Stimulated activated CD8-positive, alpha-beta memory T cell treated with anti-CD3 and anti-CD28 coated beads, Interleukin-7, amount 100 ng/mL, for 24 hours (primary cell): ENCODE measurements around the gene KCMF1.

ENCODE experiments used
- DNase-seq: peaks from one replicate; pipeline ENCODE4 v3.0.0-alpha.2; 2020; ENCODE audit warnings: low read depth

Gene KCMF1

DNA sequence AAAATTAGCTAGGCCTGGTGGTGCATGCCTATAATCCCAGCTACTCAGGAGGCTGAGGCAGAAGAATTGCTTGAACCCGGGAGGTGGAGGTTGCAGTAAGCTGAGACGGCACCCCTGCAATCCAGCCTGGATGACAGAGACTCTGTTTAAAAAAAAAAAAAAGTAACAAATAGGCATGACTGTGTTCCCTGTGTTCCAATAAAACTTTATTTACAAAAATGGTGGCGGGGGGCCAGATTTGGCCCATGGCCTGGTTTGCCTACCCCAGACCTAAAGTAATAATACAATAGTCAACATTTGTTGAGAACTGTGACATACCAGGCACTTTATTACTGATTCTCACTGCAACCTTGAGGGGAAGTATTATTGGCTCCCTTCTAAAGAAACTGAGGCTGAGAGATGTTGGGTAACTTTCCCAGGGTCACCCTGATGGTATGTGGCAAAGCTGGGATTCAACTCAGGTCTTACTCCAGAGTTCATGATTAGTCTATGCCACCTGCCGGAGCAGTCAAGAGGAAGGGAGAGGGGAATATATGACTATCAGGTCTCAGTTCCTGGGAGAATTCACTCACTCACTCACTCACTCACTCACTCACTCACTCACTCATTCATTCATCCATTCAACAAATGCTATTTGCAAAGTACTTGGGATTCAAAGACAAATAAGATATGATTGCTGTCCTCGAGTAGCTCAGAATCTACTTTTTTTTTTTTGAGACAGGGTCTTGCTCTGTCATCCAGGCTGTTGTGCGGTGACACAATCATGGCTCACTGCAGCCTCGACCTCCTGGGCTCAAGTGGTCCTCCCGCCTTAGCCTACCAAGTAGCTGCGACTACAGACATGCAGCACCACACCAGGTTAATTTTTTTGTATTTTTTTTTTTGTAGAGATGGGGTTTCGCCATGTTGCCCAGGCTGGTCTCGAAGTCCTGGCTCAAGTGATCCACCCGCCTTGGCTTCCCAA is 14.3 kb upstream of the KCMF1 start:
- no peak for DNase-seq

DNA sequence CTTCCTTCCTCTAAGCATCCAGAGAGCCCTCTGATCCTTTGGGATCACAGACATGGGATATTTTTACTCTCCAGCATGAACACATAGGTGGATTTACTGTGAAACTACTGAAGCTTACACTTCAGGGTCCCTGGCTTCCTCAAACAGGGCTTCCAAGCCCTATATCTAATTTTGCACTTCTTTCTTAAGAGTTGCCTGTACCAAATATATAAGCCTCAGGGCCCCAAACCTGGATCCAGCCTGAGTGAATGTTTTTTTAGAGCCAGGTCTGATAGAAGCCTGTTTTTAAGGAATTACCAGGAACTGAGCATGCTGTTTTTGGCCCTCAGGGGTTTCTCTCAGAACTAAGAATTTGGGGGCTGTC is 13.2 kb upstream of the KCMF1 start:
- no peak for DNase-seq

DNA sequence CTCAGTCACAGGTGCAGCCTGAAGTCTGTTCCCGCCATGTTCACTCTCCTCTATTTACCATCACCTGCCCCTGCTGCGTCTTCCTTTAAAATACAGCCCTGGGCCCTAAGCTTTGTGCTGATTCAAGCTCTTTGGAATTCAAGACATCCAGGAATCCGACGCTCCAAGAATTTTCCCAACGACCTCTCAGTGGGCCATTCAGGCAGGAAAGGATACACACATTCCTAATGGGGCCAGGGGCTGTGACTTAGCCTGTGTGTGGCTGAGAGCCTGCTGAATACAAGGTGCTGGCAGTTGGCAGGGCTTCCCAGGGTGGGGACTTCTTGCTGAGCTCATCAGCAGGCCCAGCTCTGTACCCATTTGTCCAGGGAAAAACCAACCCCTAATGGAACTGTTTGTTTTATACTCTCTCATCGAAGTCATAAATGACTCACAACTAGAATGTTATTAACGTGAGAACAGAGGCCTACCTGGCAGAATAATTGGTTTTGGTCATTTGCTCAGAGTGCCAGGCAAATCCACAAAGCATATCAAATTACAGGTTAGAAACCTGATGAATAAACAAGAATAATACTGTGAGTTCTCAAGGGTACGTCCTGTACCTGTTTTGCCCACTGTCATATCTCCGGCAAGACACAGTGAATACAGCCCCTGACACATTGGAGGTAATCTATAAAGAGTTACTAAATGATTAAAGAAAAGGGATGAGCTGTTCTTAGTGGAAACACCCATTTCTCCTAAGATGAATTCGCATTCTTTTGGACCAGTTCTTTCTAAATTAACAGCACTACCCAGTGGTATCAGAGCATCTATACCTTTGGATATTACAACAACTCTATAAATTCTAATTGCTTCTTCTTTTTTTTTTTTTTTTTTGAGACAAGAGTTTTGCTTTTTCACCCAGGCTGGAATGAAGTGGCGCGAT is 12.6 kb upstream of the KCMF1 start:
- no peak for DNase-seq

DNA sequence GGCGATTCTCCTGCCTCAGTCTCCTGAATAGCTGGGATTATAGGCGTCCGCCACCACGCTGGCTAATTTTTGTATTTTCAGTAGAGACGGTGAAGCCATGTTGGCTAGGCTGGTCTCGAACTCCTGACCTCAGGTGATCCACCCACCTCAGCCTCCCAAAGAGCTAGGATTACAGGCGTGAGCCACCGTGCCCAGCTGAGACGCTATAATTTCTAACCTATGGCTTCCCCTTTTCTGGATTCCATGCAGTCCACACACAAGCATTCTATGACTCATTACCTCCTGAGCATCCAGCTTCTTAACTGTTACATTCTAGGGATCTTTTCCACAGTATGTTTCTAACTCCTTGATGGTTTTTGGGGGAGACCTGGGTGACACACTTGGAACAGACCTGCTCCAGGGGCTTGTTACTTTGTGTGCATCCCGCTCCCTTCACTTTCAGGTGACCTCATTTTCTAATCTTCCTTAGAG is 11.8 kb upstream of the KCMF1 start:
- DNase-seq, result no peak

DNA sequence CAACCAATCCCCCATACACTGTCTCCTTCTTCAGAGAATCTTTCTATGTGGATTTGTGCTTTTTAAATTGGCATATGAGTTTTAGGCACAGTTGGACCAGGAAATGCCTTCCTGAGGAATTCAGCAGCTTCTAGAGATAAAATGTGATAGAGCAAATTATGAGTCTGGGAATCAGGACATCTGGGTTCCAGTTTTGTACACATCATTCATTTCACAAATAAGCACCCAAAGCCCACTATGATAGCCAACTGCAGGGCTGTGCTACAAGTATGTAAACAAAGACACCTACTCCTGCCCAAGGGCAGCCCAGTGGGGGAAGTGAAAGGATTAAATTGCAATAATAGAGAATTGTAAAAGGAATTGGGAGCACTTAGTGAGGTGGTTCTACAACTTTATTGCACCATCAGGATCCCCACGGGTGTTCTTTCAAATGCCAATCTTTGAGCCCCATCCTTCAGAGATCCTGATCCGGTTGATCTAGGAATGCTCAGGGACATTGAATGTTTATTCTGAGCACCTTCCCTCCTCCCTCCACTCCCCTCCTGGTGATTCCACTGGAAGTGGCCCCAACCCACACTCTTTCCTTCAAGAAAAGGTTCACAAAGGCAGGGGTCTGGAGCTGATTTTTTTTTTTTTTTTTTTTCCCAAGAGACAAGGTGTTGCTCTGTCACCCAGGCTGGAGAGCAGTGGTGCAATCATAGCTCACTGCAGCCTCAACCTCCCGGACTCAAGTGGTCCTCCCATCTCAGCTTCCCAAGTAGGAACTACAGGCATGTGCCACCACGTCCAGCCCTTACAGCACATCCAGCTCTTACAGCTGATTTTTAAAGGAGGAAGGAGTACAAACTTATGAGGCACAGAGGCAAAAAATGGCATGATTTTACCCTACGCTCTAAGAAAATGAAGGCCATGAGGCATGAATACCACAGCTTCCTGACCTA is 11.1 kb upstream of the KCMF1 start:
- DNase-seq, result no peak

DNA sequence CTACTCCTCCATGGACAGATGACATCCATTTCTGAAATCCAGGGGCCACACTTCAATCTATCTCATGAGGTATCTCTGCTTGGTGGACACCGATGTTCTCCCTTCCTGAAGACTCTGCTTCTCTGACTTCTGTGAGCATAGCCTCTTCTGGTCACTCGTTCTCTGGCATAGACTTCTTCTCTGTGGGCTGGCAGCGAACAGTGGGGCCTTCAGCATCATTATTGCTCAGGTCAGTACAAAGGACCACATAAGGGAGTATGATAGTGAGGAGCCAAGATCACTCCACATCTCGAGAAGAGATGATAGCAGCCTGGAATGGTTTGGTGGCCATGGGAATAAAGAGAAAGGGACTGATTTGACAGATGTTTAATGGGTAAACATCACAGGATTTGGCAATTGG is 8.0 kb upstream of the KCMF1 start:
- no peak for DNase-seq

DNA sequence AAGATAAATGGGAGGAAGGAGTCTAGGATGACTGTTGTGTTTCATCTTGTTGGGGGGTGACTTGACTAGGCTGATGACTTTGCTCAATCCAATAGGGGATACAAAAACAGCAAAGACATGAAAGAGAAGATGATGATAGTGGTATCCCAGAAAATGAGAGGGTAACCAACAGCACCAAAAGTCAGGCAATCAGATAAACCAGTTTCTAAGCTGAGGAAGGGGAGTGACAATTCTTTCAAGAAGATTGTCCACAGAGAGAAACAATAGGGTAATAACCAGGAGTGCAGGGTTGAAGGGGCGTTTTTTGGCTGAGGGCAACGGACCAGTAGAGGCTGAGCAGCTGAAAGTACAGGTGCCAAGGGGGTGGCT is 7.7 kb upstream of the KCMF1 start:
- no peak for DNase-seq

DNA sequence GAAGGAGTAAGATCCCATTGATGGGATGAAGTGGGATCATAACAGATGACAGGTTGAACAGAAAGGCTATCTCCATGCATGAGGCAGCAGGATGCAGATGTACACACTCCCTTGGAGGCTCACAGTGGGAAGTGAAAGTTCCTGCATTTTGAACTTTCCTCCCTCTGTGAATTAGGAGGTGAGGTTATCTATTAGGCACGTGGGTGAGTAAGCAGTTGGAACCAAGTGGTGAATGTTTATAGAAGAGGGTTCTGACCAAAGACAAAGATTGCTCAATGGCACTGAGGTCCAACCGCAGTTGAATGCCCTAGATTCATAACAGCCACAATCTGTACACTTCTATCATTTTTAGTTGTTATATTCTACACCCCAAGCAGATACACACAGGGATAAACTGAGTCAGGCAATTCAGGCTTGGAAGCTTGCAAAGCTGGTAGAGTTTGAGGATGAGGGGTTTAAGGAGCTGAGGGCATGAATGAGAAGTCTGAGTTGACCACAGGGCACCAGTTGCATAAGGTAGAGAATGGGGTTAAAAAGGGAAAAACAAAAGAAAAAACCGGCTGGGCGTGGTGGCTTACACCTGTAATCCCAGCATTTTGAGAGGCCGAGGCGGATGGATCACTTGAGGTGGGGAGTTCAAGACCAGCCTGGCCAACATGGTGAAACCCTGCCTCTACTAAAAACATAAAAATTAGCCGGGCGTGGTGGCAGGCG is 7.1 kb upstream of the KCMF1 start:
- no peak for DNase-seq

DNA sequence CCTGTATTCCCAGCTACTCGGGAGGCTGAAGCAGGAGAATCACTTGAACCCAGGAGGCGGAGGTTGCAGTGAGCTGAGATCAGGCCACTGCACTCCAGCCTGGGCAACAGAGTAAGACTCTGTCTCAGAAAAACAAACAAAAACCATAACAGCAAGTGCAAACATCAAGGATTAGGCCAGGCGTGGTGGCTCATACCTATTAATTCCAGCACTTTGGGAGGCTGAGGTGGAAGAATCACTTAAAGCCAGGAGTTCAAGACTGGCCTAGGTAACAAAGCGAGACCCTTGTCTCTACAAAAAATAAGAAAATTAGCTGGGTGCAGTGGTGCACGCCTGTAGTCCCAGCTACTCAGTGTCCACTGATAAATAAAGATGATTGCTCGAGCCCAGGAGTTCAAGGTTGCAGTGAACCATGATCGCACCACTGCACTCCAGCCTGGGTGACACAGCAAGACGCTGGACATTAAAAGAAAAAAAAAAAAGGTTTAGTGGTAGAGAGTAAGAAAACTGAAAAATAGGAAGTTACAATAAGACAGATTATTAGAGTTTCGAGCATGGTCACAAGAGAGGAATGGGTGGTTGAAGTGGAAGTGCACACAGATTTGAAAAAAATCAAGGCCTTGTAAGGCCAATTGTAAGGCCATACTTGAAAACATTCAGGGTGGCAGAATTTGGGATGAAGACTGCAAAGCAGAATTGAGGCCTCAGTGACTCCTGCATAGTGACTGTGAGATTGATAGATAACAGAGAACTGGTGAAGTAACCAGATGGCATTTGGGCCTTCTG is 6.4 kb upstream of the KCMF1 start:
- DNase-seq, result no peak

DNA sequence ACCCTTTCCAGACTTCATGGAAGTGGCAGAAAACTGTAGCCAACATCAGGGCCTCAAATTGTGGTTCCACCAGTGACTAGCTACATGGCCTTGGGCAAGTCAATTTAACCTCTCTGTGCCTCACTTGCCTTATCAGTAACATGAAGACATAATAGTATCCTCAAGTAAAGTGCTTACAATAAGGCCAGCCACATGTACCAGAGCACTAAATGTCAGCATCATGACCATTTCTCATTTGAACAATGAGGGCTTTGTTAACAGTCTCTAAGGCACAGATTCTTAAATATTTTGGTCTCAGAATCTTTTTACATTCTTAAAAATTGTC is 5.8 kb upstream of the KCMF1 start:
- DNase-seq, result no peak

DNA sequence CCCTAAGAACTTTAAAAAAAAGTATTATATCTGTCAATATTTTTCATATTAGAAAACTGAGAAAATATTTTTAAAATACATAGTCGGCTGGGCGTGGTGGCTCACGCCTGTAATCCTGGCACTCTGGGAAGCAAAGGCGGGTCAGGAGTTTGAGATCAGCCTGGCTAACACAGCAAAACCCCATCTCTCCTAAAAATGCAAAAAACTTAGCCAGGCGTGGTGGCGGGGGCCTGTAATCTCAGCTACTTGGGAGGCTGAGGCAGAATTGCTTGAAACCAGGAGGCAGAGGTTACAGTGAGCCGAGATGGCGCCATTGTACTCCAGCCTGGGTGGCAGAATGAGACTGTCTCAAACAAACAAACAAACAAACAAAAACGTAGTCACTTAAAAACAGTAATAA is 5.1 kb upstream of the KCMF1 start:
- no peak for DNase-seq

DNA sequence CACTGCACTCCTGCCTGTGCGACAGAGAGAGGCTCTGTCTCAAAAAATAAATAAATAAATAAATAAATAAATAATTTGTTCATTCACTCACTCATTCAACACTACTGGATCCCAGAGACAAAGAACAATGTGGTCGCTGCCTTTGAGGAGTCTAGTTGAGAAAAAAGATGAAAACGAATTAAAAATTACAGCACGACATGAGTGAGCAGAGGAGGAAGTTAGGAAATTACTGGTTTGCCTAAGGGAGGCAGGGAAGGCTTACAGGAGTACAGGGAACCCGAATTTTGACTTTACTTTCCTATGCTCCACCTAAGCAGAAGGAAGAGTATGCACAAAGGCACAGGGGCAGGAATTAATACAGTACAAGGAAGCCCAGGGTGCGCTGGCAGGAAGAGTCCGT is 4.2 kb upstream of the KCMF1 start:
- no peak for DNase-seq

DNA sequence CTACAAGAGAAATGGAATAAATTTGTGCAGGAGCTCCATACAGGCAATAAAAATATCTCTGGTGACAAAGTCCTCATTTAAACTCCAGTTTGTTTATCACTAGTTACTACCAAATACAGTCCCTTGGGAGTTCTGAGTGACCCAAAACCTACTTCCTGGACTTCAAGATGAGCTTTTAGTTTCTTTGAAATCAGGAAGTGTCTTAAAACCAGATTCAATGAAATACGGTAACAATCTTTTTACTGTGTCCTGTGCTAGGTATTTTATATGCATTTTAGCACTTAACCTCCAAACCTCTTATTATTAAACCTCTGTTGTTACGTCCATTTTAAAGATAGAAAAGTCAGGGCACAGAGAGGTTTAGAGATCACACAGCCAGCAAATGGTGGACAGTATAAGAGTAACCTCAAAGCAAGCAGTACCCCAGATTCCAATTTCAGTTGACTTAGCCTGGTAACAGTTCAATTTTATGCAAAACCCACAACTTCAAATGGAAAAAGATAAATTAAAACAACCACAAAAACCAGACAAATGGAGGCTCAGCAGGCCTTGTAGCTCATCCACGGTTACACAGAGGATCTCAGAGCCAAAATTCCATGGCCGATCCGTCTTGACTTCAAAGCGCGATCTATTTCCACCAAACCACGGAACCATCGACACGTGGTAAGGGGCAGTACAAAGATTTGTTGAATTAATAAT is 1.3 kb upstream of the KCMF1 start:
- no peak for DNase-seq

DNA sequence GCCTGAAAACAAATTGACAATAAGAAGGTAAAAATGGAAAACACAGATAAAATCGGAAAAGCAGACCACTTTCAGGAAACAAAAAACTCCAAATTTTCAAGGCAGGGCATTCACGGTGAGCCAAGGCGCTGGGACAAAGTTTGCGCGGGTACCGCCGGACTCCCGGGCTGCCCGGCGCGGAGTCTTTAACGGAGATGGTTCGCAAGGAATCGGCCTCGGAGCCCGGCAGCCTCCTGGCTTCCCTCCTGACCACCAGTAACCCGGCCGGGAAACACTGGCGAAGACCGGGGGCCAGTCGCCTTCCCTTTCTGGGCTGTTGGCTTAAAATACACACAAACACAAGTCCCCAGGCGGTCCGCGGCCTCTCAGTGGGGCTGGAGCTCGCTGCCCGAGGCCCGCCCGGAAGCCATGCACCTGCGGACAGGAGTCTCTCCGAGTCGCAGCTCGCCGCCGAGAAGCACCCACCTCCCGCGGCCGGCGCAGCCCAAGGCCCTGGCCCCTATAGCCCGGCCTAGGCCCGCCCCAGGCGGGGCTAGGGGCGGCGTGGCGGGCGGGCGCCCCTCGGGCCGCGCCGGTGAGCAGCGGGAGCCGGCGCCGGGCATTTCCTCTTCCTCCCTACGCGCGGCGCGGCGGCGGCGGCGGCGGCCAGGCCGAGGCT is 622 bp upstream of the KCMF1 start:
- peak; percentile 26 for DNase-seq

DNA sequence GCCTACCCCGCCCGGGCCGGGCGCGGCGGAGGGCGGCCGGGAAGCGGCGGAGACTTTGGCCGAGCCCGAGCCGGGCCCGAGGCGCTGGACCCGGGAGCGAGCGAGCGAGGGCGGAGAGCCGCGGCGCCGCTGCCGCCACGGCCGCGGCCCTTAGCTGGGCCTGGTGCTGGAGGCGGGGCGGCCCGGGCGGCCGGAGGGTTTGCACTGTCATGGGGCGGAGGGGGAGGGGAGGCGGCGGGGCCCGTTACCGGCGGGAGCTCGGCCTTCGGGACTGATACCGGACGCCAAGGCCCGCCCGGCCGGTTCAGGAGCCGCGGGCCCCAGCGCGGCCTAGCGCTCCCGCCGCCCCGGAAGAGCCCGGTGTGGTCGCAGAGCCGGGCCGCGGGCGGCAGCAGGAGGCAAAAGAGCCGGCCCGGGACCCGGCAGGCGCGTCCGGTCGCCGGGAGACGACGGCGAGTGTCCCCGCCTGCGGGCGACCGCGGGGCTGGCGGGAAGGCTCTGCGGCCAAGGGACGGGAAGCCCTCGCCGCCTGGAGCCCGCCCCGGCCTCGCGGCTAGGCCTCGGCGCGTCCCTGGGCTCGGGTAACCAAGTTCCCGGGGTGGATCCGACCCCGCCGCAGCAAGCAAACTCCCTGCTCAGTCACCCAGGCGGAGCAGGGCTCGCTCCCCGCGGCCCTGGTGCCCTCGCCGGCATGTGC is 697 bp downstream of the KCMF1 start:
- peak; percentile 21 for DNase-seq

DNA sequence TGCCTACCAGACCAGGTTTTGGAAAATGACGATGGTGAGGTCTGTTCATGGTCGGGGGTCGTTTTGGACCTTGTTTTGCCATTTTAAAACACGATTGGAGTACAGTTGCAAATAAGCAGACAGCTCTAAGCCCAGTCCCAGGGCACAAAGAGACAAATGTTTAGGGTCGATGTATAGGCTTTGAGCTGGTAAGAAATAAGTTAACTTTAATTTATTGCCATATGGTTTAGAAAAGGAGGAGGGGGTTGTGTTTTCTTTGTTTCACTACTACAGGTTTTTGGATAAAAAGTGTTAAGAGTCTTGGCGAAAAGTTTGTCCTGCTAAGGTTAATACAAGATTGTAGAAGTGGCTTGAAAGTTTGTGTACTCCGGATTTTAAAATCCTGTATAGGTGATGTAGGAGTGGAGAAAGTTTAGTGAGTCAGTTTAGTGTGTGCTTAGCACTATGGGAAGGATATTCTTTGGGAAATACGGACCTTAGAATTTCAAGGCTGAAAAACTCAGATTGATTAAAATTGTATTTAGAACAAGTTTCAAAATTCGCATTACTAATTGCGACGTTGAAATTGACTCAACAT is 1.3 kb downstream of the KCMF1 start:
- DNase-seq, result no peak

DNA sequence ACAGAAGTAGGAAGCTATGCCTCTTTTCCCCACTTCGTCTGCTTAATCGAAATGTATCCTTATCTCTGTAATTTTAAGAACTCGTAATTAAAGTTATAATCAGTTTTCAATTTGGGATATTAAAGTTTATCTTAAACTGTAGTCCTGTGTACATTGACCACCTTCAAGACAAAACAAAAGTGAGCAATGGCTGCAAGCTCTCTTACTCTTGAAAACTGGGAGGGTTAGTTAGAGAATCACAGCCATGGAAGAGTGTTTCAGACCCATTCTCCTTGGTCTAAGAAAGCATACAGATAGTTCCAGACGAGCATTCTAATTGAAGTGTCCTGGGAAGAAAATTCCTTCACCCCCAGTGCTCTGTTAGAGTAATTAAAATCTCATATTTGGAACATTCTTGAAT is 2.0 kb downstream of the KCMF1 start:
- no peak for DNase-seq

DNA sequence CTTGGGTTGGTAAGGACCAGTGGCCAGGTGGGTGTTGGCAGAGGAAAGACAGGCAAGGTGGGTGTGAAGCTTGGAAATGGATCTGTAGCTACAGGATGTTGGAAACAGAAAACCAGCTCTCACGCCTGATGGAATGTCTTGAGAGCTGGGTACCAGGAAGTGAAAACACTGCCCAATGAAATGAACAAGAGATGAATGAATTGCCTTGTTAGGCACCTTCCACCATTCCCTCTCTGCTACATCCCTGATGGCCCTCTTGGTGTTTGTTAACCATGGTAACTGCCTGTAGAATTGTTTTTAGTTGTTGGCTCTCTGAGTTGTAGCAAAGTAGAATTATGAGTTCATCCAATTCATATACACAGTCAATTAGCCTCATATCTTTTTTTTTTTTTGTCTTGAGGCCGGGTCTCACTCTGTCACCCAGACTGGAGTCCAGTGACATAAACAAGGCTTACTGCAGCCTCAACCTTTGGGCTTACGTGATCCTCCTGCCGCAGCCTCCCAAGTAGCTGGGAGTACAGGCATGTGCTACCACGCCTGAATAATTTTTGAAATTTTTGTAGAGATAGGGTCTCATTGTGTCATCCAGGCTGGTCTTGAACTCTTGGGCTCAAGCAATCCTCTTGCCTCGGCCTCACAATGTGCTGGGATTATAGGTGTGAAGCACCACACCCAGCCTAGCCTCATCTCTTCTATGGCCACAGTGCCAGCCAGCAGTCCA is 9.5 kb downstream of the KCMF1 start:
- DNase-seq, result no peak
